GM19328 (cell line): ENCODE measurements around the gene ATP5PO.
A peak's percentile ranks its signal among the peaks of the same experiment; 100 is the strongest.

Experiments
- ATAC-seq: cut with Tn5 transposase; IDR thresholded peaks from one replicate; pipeline ENCODE4 v1.9.1; 2021; ENCODE audit warnings: mild to moderate bottlenecking, moderate library complexity; ENCODE audit not compliant: unreplicated experiment

The ATP5PO gene

GRCh38 chr21:33915368-33916199, at the start of gene ATP5PO:
Gene ATP5PO, minus strand, starts transcription at chr21:33915804. Its CDS starts 41 bp downstream, at chr21:33915763.
- peak; percentile 96 for ATAC-seq

GRCh38 chr21:33964706-33965325, 49.2 kb upstream of the ATP5PO start:
- no peak for ATAC-seq

- no peak for ATAC-seq
Observed at GRCh38 chr21:33963848-33964555, 48.4 kb upstream of the ATP5PO start.

GRCh38 chr21:33962290-33962689, 46.7 kb upstream of the ATP5PO start:
- ATAC-seq: no peak

GRCh38 chr21:33961061-33961460, 45.5 kb upstream of the ATP5PO start:
- no peak for ATAC-seq

- ATAC-seq: no peak
Observed at GRCh38 chr21:33959680-33960079, 44.1 kb upstream of the ATP5PO start.

- no peak for ATAC-seq
Observed at GRCh38 chr21:33954395-33954794, 38.8 kb upstream of the ATP5PO start.

GRCh38 chr21:33951276-33952178, 35.9 kb upstream of the ATP5PO start:
- ATAC-seq: no peak

- ATAC-seq: no peak
Observed at GRCh38 chr21:33950431-33951079, 35.0 kb upstream of the ATP5PO start.

- no peak for ATAC-seq
Observed at GRCh38 chr21:33949516-33950430, 34.2 kb upstream of the ATP5PO start.

GRCh38 chr21:33948951-33949444, 33.4 kb upstream of the ATP5PO start:
- no peak for ATAC-seq

- no peak for ATAC-seq
Observed at GRCh38 chr21:33948096-33948950, 32.7 kb upstream of the ATP5PO start.

GRCh38 chr21:33947451-33948095, 32.0 kb upstream of the ATP5PO start:
- ATAC-seq: no peak

GRCh38 chr21:33945652-33946270, 30.2 kb upstream of the ATP5PO start:
- no peak for ATAC-seq

GRCh38 chr21:33944185-33944763, 28.7 kb upstream of the ATP5PO start:
- no peak for ATAC-seq

GRCh38 chr21:33943293-33943692, 27.7 kb upstream of the ATP5PO start:
- no peak for ATAC-seq

GRCh38 chr21:33942426-33942825, 26.8 kb upstream of the ATP5PO start:
- ATAC-seq: no peak
